Renal cortical epithelial cell (primary cell): Measurements from ENCODE around the gene KRTAP5-2. TPM values are rescaled to one million over a fixed set of nuclear protein-coding genes. Genes with fewer than 3 reads are reported as not detected.

Source experiments
- DNase-seq: peaks from one replicate; pipeline ENCODE4 v3.0.0-alpha.2; 2011; ENCODE audit warnings: low read depth
- total RNA-seq: library from RNA; depleted of rRNA; stranded (reverse); fragments of >200 nt; gene quantifications from 2 replicates; pipeline ENCODE4 v1.2.3, GENCODE V29; 2014

KRTAP5-2 gene
- total RNA-seq, 1 donor from 2014 or later: not detected

DNA sequence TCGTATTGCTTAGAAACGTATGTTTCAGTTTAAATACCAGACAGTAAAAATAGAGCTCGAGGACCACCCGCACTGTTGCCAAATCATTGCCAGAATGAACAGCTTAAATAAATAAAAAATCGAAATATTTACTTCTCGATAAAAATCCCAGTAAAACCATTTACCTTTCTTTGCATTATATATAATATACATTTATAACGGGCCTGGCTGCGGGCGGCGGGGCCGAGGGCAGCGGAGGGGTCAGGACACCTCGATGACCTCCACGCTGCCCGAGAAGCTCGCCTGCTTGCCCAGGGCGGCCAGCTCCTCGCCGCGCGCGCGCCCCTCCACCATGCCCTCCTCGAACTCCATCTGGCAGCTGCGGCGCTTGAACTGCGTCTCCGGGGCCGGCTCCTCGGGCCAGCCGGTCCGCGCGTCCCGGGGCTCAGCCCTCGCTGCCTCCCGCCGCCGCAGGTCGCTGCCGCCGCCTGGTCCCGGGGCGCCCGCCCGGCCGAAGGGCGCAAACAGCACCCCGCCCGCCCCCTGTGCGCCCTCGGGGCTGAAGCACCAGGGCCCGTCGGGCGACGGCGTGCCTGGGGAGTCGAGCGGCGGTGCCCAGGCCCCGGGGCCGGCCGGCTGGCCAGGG lies 41.7 kb downstream of the KRTAP5-2 start:
- no peak for DNase-seq

DNA sequence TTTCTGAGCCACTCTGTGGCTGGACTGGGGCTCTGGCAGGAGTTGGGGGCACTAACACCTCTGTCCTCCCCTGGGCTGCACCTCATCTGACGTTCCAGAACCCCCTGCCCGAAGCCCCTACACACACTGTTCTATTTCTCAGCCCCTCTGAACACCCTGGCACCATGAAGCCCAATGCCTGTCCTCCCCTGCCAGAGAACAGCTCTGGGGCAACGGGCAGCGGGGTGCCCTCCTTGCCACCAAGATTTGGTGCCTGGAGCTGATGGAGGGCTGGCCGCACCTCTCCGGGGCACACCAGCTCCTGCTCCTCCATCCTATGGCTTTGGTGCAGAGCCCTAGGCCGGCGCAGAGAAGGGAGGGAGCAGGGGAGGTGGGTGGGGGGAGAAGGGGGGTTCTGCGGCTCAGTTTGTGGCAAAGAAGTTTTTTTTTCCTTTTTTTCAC lies 42.4 kb downstream of the KRTAP5-2 start:
- no peak for DNase-seq

GRCh38 chr11:1554981-1555712 lies 42.9 kb downstream of the KRTAP5-2 start:
- DNase-seq: no peak

- no peak for DNase-seq
Measured at GRCh38 chr11:1553808-1554594, 44.1 kb downstream of the KRTAP5-2 start.

DNA sequence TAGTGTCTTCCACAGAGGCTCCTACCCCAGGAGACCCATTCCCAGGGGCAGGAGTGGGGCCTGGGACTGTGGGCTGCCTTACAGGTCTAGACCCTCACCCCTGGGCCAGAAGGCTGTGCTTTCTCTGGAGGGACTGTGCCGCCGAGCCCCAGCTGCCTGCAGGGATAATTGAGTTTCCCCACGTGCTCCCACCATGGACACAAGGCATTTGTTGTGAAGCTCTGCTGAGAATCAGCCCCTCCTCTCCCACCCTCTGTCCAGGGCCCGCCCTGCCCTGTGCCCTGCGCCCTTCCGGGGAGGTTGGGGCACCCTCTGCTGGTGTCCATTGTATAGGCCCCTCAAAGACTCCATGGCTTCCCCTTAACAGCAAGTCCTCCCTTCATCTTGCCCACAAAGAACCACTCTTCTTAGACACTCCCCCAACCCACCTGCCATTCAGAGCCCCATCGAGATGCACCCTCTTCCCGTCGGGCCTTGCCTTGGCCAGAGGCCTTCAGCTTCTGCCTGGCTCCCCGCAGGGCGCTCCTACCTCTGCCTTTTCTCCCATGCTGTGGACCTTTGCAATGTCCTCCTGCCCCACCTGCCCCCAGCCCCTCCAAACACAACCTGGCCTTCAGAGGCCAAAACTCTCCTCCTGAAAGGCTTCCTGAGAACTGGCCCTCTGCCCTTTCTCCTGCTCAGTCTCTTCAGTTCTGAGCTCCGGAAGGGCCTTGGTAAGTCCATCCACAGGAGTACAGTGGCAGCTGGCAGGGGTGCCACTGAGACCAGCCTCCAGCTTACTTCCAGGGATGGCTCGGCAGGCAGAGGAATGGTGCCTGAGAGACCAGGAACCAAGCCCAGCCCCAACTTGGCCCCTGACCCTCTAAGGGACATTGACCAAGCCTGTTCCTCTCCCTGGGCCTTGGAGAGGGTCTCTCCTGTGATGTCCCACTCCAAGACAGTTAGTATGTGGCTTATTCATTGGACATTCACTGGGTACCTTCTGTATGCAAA lies 48.5 kb downstream of the KRTAP5-2 start:
- DNase-seq: no peak

DNA sequence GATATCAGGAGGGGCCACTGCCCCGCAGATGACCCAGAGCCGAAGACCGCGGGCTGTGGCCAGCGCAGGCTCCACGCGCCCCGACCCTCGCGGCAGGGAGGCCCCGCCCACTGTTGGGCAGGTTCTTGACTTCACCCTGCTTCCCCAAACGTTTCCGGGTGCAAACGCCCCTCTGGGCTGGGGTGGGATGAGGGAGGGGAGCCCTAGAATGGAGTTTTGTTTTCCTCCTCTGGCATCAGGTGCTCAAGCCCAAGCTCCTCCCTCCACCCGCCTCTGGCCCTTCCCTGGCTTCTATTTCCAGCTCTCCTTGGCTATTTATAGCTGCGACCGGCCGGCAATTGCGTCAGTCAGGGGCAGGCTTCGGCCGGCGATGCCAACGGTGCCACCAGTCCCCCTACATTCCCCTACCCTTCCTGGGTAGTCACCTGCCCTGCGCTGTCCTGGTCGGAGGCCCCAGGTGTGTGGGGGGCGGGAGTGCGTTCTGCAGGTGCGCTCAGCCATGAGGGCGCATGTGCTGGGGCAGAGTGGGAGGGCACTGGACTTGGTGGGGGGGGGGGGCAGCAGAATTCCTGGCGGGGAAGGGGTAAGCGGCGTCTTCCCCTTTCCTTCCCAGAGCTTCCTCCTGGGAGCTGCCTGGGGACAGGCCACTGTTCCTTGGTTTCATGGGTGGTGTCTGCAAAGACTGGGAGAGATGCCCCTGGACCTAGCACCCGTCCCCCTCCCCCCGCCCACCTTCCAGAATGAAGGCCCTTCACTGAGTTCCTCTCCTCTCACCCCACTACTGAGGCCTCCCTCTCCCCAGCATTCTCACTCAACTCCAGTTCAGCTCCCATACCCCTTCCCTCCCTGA lies 49.6 kb downstream of the KRTAP5-2 start:
- peak; percentile 63 for DNase-seq

- no peak for DNase-seq
Measured at GRCh38 chr11:1547467-1548098, 50.5 kb downstream of the KRTAP5-2 start.

Other genes with a start within 250 kb of the KRTAP5-2 start
- gene BRSK2, start 208.4 kb downstream of the KRTAP5-2 start, total RNA-seq: 0.17 and 0.30 TPM in 2 replicates
- gene MOB2, start 111.5 kb downstream of the KRTAP5-2 start, total RNA-seq: 20.8 and 36.5 TPM in 2 replicates
- 1.9 and 9.0 TPM in 2 replicates for gene DUSP8, start 26.0 kb downstream of the KRTAP5-2 start, total RNA-seq
- gene KRTAP5-1, start 13.0 kb downstream of the KRTAP5-2 start, total RNA-seq: not detected in 2 replicates
- gene KRTAP5-3, start 10.2 kb upstream of the KRTAP5-2 start, total RNA-seq: not detected in 2 replicates
- not detected in 2 replicates for gene KRTAP5-4, start 23.8 kb upstream of the KRTAP5-2 start, total RNA-seq
- not detected in 2 replicates for gene KRTAP5-5, start 31.5 kb upstream of the KRTAP5-2 start, total RNA-seq
- not detected in 2 replicates for gene KRTAP5-6, start 98.9 kb upstream of the KRTAP5-2 start, total RNA-seq
- gene IFITM10, start 152.3 kb upstream of the KRTAP5-2 start, total RNA-seq: 0.80 TPM in 1 of 2 replicates, not detected in the other
- 226 and 1,216 TPM in 2 replicates for gene CTSD, start 165.6 kb upstream of the KRTAP5-2 start, total RNA-seq
- 0.05 TPM in 1 of 2 replicates, not detected in the other for gene SYT8, start 236.7 kb upstream of the KRTAP5-2 start, total RNA-seq
- not detected in 2 replicates for gene TNNI2, start 240.7 kb upstream of the KRTAP5-2 start, total RNA-seq